ENCODE measurements around the gene MRPL11. TPM values are rescaled to one million over a fixed set of nuclear protein-coding genes. Genes with fewer than 3 reads are reported as not detected.
A peak's percentile ranks its signal among the peaks of the same experiment; 100 is the strongest.

Gene MRPL11
- polyA plus RNA-seq, 1 of the 3 experiments (the other 2 are of a cell fraction), result 45.6 TPM

- TF ChIP-seq, protein P1, sequence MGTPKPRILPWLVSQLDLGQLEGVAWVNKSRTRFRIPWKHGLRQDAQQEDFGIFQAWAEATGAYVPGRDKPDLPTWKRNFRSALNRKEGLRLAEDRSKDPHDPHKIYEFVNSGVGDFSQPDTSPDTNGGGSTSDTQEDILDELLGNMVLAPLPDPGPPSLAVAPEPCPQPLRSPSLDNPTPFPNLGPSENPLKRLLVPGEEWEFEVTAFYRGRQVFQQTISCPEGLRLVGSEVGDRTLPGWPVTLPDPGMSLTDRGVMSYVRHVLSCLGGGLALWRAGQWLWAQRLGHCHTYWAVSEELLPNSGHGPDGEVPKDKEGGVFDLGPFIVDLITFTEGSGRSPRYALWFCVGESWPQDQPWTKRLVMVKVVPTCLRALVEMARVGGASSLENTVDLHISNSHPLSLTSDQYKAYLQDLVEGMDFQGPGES (IDR thresholded peaks at IDR 0.05; ENCODE audit: low read depth, low read length), result no peak
- TF ChIP-seq FOSL2 (IDR thresholded peaks at IDR 0.05; ENCODE audit: borderline replicate concordance, low read depth) (no peak), NFIC (IDR thresholded peaks at IDR 0.05; ENCODE audit: borderline replicate concordance) (no peak), ZBTB33 (IDR thresholded peaks at IDR 0.05; ENCODE audit: borderline replicate concordance, low read depth) (no peak), TAF1 (IDR thresholded peaks at IDR 0.05; ENCODE audit: borderline replicate concordance, low read depth, low read length) (no peak), GABPA (IDR thresholded peaks at IDR 0.05; ENCODE audit: low read depth) (peak; percentile 24; the same call in 1 of the 2 replicates)
- TF ChIP-seq, protein P2, sequence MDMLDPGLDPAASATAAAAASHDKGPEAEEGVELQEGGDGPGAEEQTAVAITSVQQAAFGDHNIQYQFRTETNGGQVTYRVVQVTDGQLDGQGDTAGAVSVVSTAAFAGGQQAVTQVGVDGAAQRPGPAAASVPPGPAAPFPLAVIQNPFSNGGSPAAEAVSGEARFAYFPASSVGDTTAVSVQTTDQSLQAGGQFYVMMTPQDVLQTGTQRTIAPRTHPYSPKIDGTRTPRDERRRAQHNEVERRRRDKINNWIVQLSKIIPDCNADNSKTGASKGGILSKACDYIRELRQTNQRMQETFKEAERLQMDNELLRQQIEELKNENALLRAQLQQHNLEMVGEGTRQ (IDR thresholded peaks at IDR 0.05; ENCODE audit: borderline replicate concordance, low read depth, low read length), result no peak
- H2AFZ ChIP-seq (ENCODE audit: low read depth), result peak overlapping the region; percentile 71
- H4K20me1 ChIP-seq (ENCODE audit: insufficient read depth), result no peaks in the 10 kb centered on the region
- WGBS (ENCODE audit: low lambda C conversion rate), result under 1% methylated on average over 21 of the region's 34 CpGs
- H3K9ac ChIP-seq, result peak overlapping the region; percentile 93
- peak; percentile 66 for DNase-seq
- H3K36me3 ChIP-seq (replicated peaks in 1 of 2; ENCODE audit: control insufficient read depth in 1 of 2, insufficient read depth in 2 of 2, low read length in 1 of 2), result peaks cover 0 to 7% of the 10 kb centered on the region in 2 experiments
- no peaks in the 10 kb centered on the region for H3F3A ChIP-seq (replicated peaks; ENCODE audit: insufficient read depth)
- peak overlapping the region; percentile 64 to 82 for H3K4me3 ChIP-seq (ENCODE audit: low read depth in 2 of 2, low read length in 1 of 2)
- CTCF ChIA-PET, result interaction anchor here (0.8 to 3.8 kb wide), 15 partner anchors 10 to 199 kb away, joined by 3 to 32 read pairs (median 6); partner anchors contain the start of genes BBS1, MRPL11 and PELI3
- peak overlapping the region; percentile 98 for H3K4me2 ChIP-seq
- no peaks in the 10 kb centered on the region for H3K9me3 ChIP-seq
- H3K9me2 ChIP-seq, result no peaks in the 10 kb centered on the region
- peak overlapping the region; percentile 85 to 93 for H3K27ac ChIP-seq (ENCODE audit: low read depth in 2 of 2, low read length in 1 of 2)
- POLR2A ChIA-PET, result interaction anchor here (0.9 to 2.7 kb wide), 11 partner anchors 10 to 366 kb away, joined by 3 to 18 read pairs (median 6); partner anchors contain the start of genes BBS1, BRMS1, MRPL11 and PELI3
- H3K79me2 ChIP-seq (ENCODE audit: insufficient read depth), result peaks cover 17% of the 10 kb centered on the region; the same call in 1 of the 2 replicates
- H3K27me3 ChIP-seq (ENCODE audit: insufficient read depth), result no peaks in the 10 kb centered on the region
- H3K4me1 ChIP-seq (ENCODE audit: control insufficient read depth in 1 of 2, insufficient read depth in 2 of 2, low read depth in 1 of 2, low read length in 1 of 2), result peaks cover 0 to 15% of the 10 kb centered on the region in 2 experiments; a peak in 2 of 4 replicates
These were observed 40.9 kb upstream of the MRPL11 start for GRCh38 chr11:66479394-66480116.

DNA sequence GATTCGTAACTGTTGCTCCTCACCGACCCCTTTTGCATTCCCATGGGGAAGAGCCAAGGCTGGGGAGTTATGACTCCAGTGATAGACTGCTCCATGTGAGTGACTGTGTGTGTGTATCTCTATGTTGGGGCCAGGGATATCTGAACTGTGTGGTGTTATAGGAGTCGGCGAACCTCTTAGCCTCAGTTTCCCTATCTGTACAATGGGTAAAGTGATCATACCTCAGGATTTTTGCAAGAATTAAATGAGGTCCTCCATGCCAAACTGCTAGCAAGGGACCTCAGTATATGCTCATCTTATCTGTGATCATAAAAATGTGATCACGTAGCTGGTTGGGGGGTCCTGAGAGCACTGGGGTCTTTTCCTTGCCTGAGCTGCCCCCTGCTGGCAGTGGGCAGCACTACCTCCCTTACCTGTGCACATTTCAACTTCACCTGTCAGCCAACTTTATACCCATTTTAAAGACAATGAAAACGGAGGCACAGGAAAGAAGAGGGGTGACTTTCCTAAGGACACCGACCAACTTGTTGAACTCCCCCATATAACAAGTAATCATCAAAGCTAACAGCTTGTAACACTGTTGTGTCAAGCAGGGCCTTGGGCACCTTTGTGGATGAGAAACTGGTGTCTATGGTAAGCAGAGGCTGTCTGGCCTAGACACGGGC is 40.2 kb upstream of the MRPL11 start:
- ChIA-PET CTCF (interaction anchor here (0.6 to 3.8 kb wide), 16 partner anchors 10 to 200 kb away, joined by 3 to 32 read pairs (median 6); partner anchors contain the start of genes BBS1, MRPL11 and PELI3), POLR2A (interaction anchor here (2.2 to 2.7 kb wide), 3 partner anchors 9 to 199 kb away, joined by 12 to 18 read pairs (median 17); partner anchors contain the start of genes MRPL11 and RBM4B)
- peak overlapping the region; percentile 98 for H3K4me2 ChIP-seq
- peak overlapping the region; percentile 64 to 82 for H3K4me3 ChIP-seq (ENCODE audit: low read depth in 2 of 2, low read length in 1 of 2)
- no peaks in the 10 kb centered on the region for H4K20me1 ChIP-seq (ENCODE audit: insufficient read depth)
- no peaks in the 10 kb centered on the region for H3K9me3 ChIP-seq
- peak; percentile 58 for TF ChIP-seq RAD21 (IDR thresholded peaks at IDR 0.05; ENCODE audit: low read length)
- peak; percentile 91 for TF ChIP-seq CTCF (IDR thresholded peaks at IDR 0.05)
- no peak for TF ChIP-seq RFX5 (IDR thresholded peaks at IDR 0.05; ENCODE audit: low read length)
- no peak for TF ChIP-seq ELF1 (IDR thresholded peaks at IDR 0.05)
- peak; percentile 35 for TF ChIP-seq SMC3 (IDR thresholded peaks at IDR 0.05; ENCODE audit: low read depth, low read length)
- H3K27ac ChIP-seq (ENCODE audit: low read depth in 2 of 2, low read length in 1 of 2), result peak overlapping the region; percentile 85 to 93
- H3K36me3 ChIP-seq (replicated peaks in 1 of 2; ENCODE audit: control insufficient read depth in 1 of 2, insufficient read depth in 2 of 2, low read length in 1 of 2), result peaks cover 5 to 12% of the 10 kb centered on the region in 2 experiments
- peaks cover 17% of the 10 kb centered on the region; the same call in 1 of the 2 replicates for H3K79me2 ChIP-seq (ENCODE audit: insufficient read depth)
- 31% methylated on average over 6 of the region's 8 CpGs for WGBS (ENCODE audit: low lambda C conversion rate)
- peak overlapping the region; percentile 71; the same call in 1 of the 2 replicates for H2AFZ ChIP-seq (ENCODE audit: low read depth)
- H3K4me1 ChIP-seq (ENCODE audit: control insufficient read depth in 1 of 2, insufficient read depth in 2 of 2, low read depth in 1 of 2, low read length in 1 of 2), result peaks cover 0 to 15% of the 10 kb centered on the region in 2 experiments; a peak in 2 of 4 replicates
- peak; percentile 71 for DNase-seq
- H3K27me3 ChIP-seq (ENCODE audit: insufficient read depth), result no peaks in the 10 kb centered on the region
- H3F3A ChIP-seq (replicated peaks; ENCODE audit: insufficient read depth), result no peaks in the 10 kb centered on the region
- peak overlapping the region; percentile 93 for H3K9ac ChIP-seq
- H3K9me2 ChIP-seq, result no peaks in the 10 kb centered on the region

All from SK-N-SH (cell line).